Spleen (tissue), 11 donors: ENCODE measurements around the gene NRG4. TPM values are rescaled to one million over a fixed set of nuclear protein-coding genes. Genes with fewer than 3 reads are reported as not detected.

Source experiments
- DNase-seq: peaks from one replicate; pipeline ENCODE4 v3.0.0-alpha.2; 2020
- H3K27ac ChIP-seq, 8 donors: fragments of 200-600 bp; sonication (generic) in 7 of 8; 1 replicate in 4 of 8; 2 replicates in 4 of 8; pipeline versions ENCODE4 v1.5.0 to v1.8.0; 2016 to 2021; ENCODE audit warnings: inconsistent platforms in 4 of 8, mild to moderate bottlenecking in 4 of 8, moderate library complexity in 1 of 8
- H3K27me3 ChIP-seq, 7 donors: fragments of 200-600 bp; sonication (generic) in 6 of 7; replicated peaks in 1 of 7; 1 replicate in 4 of 7; 2 replicates in 3 of 7; pipeline versions ENCODE4 v1.5.0 to v1.8.0; 2016 to 2021; ENCODE audit warnings: inconsistent platforms in 3 of 7, mild to moderate bottlenecking in 1 of 7
- H3K36me3 ChIP-seq, 6 donors: fragments of 200-600 bp; sonication (generic) in 5 of 6; 1 replicate in 4 of 6; 2 replicates in 2 of 6; pipeline versions ENCODE4 v1.5.0 to v1.8.0; 2016 to 2021; ENCODE audit warnings: inconsistent platforms in 2 of 6
- H3K4me1 ChIP-seq, 6 donors: fragments of 200-600 bp; sonication (generic) in 5 of 6; 1 replicate in 3 of 6; 2 replicates in 3 of 6; pipeline versions ENCODE4 v1.5.0 to v1.8.0; 2016 to 2021; ENCODE audit warnings: inconsistent platforms in 3 of 6
- H3K4me3 ChIP-seq, 8 donors: fragments of 200-600 bp; sonication (generic) in 7 of 8; 1 replicate in 4 of 8; 2 replicates in 4 of 8; pipeline versions ENCODE4 v1.5.0 to v1.8.0; 2016 to 2021; ENCODE audit warnings: inconsistent platforms in 4 of 8, mild to moderate bottlenecking in 4 of 8, moderate library complexity in 2 of 8
- H3K9me3 ChIP-seq, 8 donors: fragments of 200-600 bp; sonication (generic) in 7 of 8; 1 replicate in 4 of 8; 2 replicates in 4 of 8; pipeline versions ENCODE4 v1.5.0 to v1.8.0; 2016 to 2021; ENCODE audit warnings: inconsistent platforms in 4 of 8
- CTCF ChIP-seq, 11 experiments: fragments of 200-600 bp in 7 of 11; fragments of 450-650 bp in 4 of 11; sonication (generic) in 4 of 11; IDR thresholded peaks in 8 of 11; conservative IDR thresholded peaks in 3 of 11; 1 replicate in 7 of 11; 2 replicates in 4 of 11; pipeline versions ENCODE4 v1.4.0 to v1.8.0; 2016 to 2021; ENCODE audit warnings: antibody characterized with exemption in 11 of 11, inconsistent platforms in 4 of 11, mild to moderate bottlenecking in 1 of 11
- POLR2A ChIP-seq, 3 donors: fragments of 450-650 bp; IDR thresholded peaks; one replicate each; pipeline ENCODE4 v1.5.1; 2017; ENCODE audit warnings: antibody characterized with exemption in 3 of 3, mild to moderate bottlenecking in 1 of 3
- POLR2AphosphoS5 ChIP-seq, 3 donors: sonication (generic); formaldehyde crosslinking; IDR thresholded peaks; one replicate each; pipeline ENCODE4 v1.5.1; 2017; ENCODE audit warnings: antibody characterized with exemption in 3 of 3
- WGBS, 5 donors: extraction: QIAGEN DNeasy Blood & Tissue Kit in 3 of 5; methylation state at CpG; one replicate each; pipeline versions ENCODE4 v1.1.5 to v1.1.7; 2013 to 2018; 5-methylcytosine and 5-hydroxymethylcytosine counted together
- intact Hi-C: fragments of 100-400 bp; cut with DNase I; formaldehyde crosslinking; loops from one replicate; pipeline ENCODE4 v1.15.0; 2023; ENCODE audit warnings: low total_unique reads
- polyA plus RNA-seq, 3 donors: library from polyadenylated mRNA; stranded (reverse); fragments of 200-250 nt; gene quantifications; one replicate each; pipeline ENCODE4 v1.2.1, GENCODE V29; 2013
- total RNA-seq, 7 donors: library from RNA; depleted of rRNA in 3 of 7; stranded (reverse); fragments of >200 nt in 3 of 7; fragmentation: NEBNext Ultra II Directional in 4 of 7; extraction: Animal tissue kit (Norgen Biotek cat#: 25700) in 4 of 7; gene quantifications; one replicate each; pipeline versions ENCODE4 v1.1.0 to v1.2.1, GENCODE V29; 2016 to 2021
- donor health status: healthy with polysubstance abuse.
- donor health status: DM: no; HTN: no; CAD: no; lungs with moderate emphysema.
- donor health status: DM: no; HTN: no; CAD: no.
- donor health status: Bipolar disorder and iron deficiency.
- donor health status: healthy.
- donor health status: DM: no; HTN: no; CAD: no.
- donor health status: DM: yes; HTN: yes; CAD: no.

The NRG4 gene
- total and polyA plus RNA-seq, 10 donors, result 0.09 to 0.76 (median 0.42) TPM; not detected in 5

DNA sequence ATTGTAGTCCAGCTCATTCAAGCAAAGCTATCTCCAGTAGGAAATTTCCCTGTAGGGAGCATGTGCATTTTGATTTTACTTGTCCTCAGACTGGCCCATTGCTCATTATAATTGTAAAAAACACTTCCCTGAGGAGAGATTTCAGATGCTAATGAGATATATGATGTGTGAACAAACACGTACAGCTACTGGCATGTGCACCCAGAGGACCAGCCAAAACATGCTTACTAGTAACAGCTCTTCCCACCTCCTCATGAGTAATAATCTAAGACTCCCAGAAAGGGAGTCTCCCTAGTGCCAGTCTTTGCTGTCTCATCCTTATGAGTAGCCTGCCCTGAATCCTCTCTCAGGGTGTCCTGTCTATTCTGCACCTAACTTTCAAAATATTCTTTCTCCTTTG, 65.1 kb downstream of the NRG4 start:
- no peaks in the 10 kb centered on the region for H3K9me3 ChIP-seq
- TF ChIP-seq POLR2A (IDR thresholded peaks at IDR 0.05), result no peak
- no peak for DNase-seq
- H3K4me1 ChIP-seq, result no peaks in the 10 kb centered on the region
- no peaks in the 10 kb centered on the region for H3K36me3 ChIP-seq
- no peak overlapping the region for H3K4me3 ChIP-seq
- peaks cover 0 to 20% (median 0%) of the 10 kb centered on the region in 7 donors for H3K27me3 ChIP-seq
- intact Hi-C loops, result no loop called here
- H3K27ac ChIP-seq, result no peak overlapping the region
- WGBS, 5 donors, result 67 to 77% (median 73%) methylated on average over 1 of the region's 1 CpG

DNA sequence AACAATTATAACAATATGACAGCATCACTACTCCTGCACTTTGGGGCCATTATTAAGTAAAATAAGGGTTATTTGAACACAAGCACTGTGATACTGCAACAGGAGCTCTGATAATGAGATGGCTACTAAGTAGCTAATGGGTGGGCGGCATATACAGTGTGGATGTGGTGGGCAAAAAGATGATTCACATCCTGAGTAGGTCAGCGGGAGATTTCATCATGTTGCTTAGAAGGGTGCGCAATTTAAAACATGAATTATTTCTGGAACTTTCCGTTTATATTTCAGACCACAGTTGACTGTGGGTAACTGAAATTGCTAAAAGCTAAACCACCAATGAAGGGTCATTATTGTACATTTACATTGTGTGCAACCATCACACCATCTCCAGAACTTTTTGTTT, 66.3 kb downstream of the NRG4 start:
- no peaks in the 10 kb centered on the region for H3K4me1 ChIP-seq
- 33 to 67% (median 46%) methylated on average over 4 of the region's 4 CpGs for WGBS, 5 donors
- peaks cover 0 to 20% (median 0%) of the 10 kb centered on the region in 7 donors for H3K27me3 ChIP-seq
- TF ChIP-seq POLR2AphosphoS5 (IDR thresholded peaks at IDR 0.05) (no peak), POLR2A (IDR thresholded peaks at IDR 0.05) (no peak)
- no peaks in the 10 kb centered on the region for H3K36me3 ChIP-seq
- DNase-seq, result no peak
- H3K4me3 ChIP-seq, result no peak overlapping the region
- no peak overlapping the region for H3K27ac ChIP-seq
- H3K9me3 ChIP-seq, result no peaks in the 10 kb centered on the region
- intact Hi-C loops, result no loop called here

DNA sequence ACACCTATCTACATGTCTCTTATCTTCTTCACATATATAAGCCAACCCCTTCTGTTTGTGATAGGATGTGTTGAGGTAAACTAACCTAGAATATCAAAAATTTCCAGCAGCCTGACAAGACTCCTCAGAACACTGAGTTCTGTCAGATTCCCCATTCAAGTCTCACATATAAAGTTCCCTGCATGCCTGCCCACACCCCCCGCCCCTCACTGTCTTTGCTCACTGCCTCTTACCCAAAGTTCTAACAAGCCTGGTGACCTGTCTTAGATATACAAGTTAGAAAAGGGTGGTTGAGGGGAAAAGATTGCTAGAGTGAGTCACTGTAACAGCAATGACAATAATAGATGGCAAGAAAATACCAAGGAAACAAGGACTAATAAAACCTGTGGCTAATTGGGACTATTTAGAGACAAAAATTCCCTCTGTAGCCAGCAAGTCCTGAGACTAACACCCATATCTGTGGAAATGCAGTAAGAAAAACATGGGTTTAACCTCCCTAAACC, 68.5 kb downstream of the NRG4 start:
- Histone ChIP-seq H3K4me3 (no peak overlapping the region), H3K27ac (no peak overlapping the region), H3K36me3 (no peaks in the 10 kb centered on the region), H3K27me3 (peaks cover 0 to 15% (median 0%) of the 10 kb centered on the region in 7 donors), H3K4me1 (no peaks in the 10 kb centered on the region), H3K9me3 (no peaks in the 10 kb centered on the region)
- DNase-seq, result no peak
- no peak for TF ChIP-seq POLR2A (IDR thresholded peaks at IDR 0.05)
- TF ChIP-seq CTCF (IDR thresholded peaks at IDR 0.05 in 8 of 11, conservative IDR thresholded peaks at IDR 0.05 in 3 of 11), result no peak
- no peak for TF ChIP-seq POLR2AphosphoS5 (IDR thresholded peaks at IDR 0.05)
- intact Hi-C loops, result no loop called here
- WGBS, 5 donors, result 68 to 80% (median 72%) methylated on average over 1 of the region's 1 CpG

GRCh38 chr15:75943246-75943645, 69.0 kb downstream of the NRG4 start:
- Histone ChIP-seq H3K36me3 (peaks cover 0 to 3% (median 0%) of the 10 kb centered on the region in 6 donors), H3K27ac (no peak overlapping the region), H3K9me3 (no peaks in the 10 kb centered on the region), H3K4me3 (no peak overlapping the region), H3K4me1 (no peaks in the 10 kb centered on the region), H3K27me3 (peaks cover 0 to 13% (median 0%) of the 10 kb centered on the region in 7 donors)
- 80 to 88% (median 82%) methylated on average over 5 of the region's 5 CpGs for WGBS, 5 donors
- no peak for DNase-seq
- no peak for TF ChIP-seq POLR2AphosphoS5 (IDR thresholded peaks at IDR 0.05)
- no peak for TF ChIP-seq POLR2A (IDR thresholded peaks at IDR 0.05)
- TF ChIP-seq CTCF (IDR thresholded peaks at IDR 0.05 in 8 of 11, conservative IDR thresholded peaks at IDR 0.05 in 3 of 11), result no peak
- intact Hi-C loops, result no loop called here

- Histone ChIP-seq H3K4me1 (no peaks in the 10 kb centered on the region), H3K36me3 (peaks cover 0 to 11% (median 2%) of the 10 kb centered on the region in 6 donors), H3K27me3 (peaks cover 0 to 13% (median 0%) of the 10 kb centered on the region in 7 donors), H3K4me3 (no peak overlapping the region), H3K9me3 (no peaks in the 10 kb centered on the region), H3K27ac (no peak overlapping the region)
- TF ChIP-seq POLR2AphosphoS5 (IDR thresholded peaks at IDR 0.05), result no peak
- TF ChIP-seq CTCF (IDR thresholded peaks at IDR 0.05 in 8 of 11, conservative IDR thresholded peaks at IDR 0.05 in 3 of 11), result no peak
- TF ChIP-seq POLR2A (IDR thresholded peaks at IDR 0.05), result no peak
- 73 to 93% (median 80%) methylated on average over 3 of the region's 3 CpGs for WGBS, 5 donors
- no peak for DNase-seq
- intact Hi-C loops, result no loop called here
These were observed 69.8 kb downstream of the NRG4 start for GRCh38 chr15:75942464-75942863.
